Posterior cingulate gyrus (tissue), 11 donors: ENCODE data around the gene STT3B.
"Not testable (repeated sequence)": the region's sequence is repeated elsewhere in the genome, so short reads cannot be mapped to it uniquely, and the experiment has no call there.

ENCODE experiments used
- DNase-seq, 10 donors: peaks; one replicate each; pipeline versions ENCODE4 v3.0.0 to v3.0.0-alpha.2; 2020 to 2021; ENCODE audit warnings: mixed read lengths in 3 of 10
- intact Hi-C: fragments of 100-400 bp; cut with DNase I; formaldehyde crosslinking; loops from one replicate; pipeline ENCODE4 v1.15.1; 2023

STT3B gene

DNA sequence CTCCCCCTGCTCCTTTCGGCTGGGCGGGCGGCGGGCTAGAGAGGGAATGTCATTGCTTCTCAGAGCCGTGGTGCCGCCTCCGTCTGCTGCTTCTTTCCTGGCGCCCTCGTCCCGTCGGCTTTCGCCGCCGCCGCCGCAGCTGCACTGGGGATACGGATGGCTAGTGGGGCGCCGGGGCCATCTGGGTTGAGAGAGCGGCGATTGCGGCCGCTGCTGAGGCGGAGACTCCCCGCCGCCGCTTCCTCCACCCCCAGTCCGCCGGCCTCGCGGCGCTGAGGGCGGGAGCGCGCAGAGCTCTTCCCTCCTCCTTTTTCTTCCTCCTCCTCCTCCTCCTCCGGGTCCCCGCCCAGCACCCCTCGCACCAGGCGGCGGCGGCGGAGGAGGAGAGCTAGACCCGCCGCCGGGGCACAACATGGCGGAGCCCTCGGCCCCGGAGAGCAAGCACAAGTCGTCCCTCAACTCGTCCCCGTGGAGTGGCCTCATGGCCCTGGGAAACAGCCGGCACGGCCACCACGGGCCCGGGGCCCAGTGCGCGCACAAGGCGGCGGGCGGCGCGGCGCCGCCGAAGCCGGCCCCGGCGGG, at the start of gene STT3B:
TSS of gene STT3B (plus strand) at position 339 of the 582 bp plus-strand sequence. CDS start at position 413, 74 bp downstream.
- intact Hi-C loops, result no loop called here
- peak in 4 of 10 donors; percentile 69 to 94 (median 74) for DNase-seq

DNA sequence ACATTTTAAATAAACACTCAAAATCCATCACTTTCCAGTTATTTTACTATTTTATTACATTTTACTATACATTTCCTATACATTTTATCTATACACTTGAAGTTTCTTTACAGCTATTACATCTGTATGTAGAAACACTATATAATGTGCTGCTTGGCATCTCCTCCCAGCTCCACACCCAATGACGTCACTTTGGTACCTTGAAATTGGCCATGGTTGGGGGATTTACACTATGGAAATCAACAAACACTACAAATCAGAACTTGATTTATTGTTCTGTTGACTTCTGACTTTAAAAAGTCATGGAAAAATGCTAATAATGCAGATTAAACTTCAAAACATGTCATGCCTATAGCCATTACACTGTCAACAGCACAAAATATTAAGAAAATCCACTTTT, 48.9 kb upstream of the STT3B start:
- no peak for DNase-seq
- intact Hi-C loops, result no loop called here

DNA sequence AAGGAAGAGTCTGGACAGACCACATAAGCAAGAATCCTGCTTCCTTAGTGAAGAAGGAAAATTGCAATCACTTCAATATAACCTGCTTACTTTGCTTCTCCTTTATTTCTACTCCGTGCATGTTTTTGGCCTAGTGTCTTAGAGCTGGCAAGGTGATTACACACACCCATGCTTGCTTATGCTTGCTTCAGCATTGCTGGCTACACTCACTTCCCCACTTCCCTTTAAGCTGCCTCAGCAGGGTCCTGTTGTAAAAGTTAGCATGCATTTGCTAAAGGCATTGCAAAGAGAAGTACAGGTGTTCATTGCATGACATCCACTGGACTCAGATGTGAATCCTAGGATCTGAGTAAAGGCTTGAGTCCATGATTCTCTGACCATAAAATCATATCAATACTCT, 47.5 kb upstream of the STT3B start:
- DNase-seq, result no peak
- intact Hi-C loops, result no loop called here

DNA sequence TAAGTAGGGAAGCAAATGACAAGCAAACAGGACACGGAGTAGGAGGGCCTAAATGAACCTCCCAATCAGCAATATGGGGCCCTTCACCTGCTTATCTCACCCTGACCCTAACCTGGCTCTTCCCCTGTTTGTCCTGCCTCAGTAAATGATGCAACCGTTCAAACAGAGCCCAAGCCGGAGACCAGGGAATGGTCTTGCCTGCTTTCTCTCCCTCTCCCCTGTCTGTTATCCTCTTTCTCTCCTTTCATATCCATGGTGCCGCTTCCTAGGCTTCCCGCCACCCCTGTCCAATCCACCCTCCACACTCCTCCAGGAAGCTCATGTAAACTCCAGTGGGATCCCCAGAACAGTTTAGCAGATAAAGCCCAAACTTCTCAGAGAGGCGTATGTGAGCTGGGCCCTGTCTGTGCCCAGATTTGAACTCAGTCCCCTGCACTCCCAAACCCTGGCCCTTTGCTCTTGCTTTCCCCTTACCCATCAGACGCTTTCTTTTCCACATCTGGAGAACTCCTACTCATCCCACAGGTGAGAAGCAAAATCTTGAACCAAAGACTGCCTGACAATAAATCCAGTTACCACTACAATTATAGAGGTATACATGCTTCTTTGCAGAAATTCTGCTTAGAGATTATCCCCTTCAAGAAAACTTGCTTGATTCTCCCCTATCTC, 45.7 kb upstream of the STT3B start:
- intact Hi-C loops, result no loop called here

DNA sequence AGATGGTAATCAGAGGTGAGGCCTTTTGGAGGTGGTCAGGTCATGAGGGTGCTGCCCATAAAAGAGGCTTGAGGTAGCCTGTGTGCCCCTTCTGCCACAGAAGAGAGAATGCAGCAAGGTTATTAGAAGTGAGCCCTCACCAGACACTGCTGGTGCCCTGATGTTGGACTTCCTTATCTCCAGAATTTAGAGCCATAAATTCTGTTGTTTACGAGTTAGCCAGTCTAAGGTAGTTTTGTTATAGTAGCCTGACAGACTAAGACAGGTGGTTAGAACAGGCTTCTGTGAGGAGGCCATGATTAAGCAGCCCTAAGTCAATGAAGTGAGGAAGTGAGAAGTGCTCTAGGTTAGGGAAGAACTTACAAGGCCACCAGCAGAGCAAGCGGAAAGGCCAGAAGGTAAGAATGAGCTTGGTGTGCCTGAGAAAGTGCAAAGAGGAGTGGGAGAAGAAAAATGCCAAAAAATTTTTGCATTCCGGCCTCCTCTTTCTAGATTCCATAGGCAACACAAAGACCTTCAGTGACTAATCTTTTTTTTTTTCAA, 44.2 kb upstream of the STT3B start:
- DNase-seq, result no peak
- intact Hi-C loops, result no loop called here

More for the DNA sequence above, 45.7 kb upstream of the STT3B start:
- no peak for DNase-seq

DNA sequence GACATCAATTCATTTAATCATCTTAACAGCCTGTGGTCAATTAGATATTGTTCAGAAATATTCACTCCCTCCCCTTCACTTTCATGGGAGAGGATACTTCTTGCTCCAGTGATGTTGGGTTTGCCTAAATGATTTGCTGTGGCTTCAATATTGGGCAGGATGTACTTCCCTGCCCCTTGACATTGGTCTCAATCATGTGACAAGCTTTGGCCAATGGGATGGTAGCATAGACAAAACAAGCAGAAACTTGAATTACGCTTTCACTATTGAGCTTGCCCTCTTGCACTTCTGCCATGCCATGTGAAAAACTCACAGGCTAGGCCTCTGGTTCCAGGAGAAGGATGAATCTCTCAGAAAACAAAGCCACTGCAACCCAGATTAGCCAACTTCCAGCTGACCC, 42.2 kb upstream of the STT3B start:
- no peak for DNase-seq
- intact Hi-C loops, result no loop called here

DNA sequence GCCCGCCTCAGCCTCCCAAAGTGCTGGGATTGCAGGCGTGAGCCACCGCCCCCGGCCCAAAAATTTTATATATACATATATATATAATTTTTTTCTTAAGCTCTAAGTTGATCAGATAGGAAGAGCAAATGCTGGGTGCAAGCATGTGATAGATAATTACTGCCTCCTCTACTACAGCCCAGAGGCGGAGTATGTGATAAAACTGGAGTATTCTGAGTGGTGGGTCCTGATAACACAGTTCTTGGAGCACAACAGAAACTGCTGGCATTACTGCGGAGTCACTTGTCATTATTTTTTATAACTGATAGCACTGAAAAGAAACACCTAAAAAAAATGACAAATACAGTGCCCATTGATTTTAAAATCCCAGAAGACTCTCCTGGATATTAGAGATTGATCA, 41.1 kb upstream of the STT3B start:
- no peak for DNase-seq
- intact Hi-C loops, result no loop called here

DNA sequence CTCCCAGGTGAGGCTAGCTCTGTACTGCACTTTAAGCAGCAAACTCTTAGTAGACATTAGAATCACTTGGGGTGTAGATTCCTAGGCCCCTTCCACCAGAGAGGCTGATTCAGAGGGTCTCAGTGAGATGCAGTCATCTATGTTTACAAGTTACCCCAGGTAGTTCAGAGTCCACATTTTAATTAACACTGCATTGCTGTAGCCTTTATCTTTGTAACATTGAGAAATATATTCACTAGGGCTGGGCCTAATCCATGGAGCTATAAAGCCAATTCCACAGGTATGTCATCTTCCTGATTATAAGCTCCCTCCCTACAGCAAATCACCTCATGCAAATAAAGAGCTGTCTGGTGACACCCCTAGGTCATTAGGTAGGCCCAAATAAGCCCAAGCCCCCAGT, 39.6 kb upstream of the STT3B start:
- no peak for DNase-seq
- intact Hi-C loops, result no loop called here

DNA sequence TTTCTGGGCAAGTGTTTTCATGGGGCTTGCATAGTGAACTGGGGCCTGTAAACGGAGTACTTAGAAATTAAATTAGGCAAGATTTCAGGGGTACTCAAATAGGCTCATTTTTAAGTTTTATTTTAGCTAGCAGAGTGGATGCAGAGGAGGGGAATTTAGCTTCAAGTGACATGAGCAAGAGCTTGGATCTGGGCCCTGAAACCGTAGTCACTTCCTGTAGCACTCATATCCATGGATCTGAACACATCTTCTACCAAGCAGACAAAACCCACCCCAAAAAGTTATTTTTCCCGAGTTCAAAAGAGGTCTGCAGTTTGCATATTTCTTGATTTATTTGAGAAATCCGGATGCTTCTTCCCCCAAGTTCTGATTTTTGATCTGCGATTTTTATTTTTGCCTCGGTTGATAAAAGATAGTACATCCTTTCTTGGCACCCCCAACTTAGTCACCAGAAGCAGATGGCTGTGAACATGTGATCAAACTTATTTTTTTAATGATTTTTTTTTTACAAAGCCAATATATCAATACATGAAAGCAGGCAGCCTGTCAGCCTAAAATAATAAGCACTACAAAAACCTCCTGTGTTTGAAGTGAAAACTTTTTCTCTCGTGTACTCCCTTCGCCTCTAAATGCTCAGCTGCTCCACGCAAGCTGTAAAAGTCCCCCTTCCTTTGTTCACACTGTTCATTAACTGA, 36.6 kb upstream of the STT3B start:
- DNase-seq, result no peak
- intact Hi-C loops, result no loop called here

DNA sequence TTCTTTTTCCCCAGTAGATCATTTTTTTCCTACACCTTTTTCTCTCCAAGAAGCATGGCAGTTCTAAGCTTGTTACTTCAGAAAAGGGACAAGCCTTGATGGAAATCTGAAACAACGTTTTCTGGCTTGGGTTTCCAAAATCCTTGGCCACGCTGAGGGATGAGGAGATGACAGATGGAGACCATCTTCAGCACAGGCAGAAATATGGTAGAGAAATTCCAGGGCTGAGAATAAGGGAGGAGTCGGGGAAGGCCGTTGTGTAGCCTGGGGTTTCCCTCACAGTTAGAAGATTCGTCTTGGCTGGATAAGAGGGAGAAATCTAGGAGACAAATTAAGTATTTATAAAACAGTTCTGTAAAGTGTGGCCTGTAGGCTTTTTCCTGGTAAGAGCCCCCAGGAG, 33.9 kb upstream of the STT3B start:
- DNase-seq, result no peak
- intact Hi-C loops, result no loop called here

DNA sequence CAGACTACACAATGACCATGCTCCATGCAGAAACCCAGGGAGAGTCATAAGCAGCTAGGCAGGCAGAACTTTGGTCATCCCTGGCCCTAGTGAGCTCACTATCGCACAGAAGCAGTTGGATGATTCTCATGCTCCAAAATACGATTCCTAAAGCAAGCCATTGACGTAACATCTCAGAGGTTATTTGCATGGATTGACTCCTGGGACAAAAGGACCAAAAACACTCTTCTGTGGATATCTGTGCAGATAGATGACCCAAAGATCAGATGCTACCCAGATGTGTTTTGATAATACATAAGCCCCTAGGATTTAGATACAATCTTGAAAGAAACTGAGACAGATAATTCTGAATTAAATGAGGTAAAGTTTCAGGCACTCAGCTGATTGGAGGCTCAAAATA, 33.4 kb upstream of the STT3B start:
- intact Hi-C loops, result no loop called here
- no peak for DNase-seq

DNA sequence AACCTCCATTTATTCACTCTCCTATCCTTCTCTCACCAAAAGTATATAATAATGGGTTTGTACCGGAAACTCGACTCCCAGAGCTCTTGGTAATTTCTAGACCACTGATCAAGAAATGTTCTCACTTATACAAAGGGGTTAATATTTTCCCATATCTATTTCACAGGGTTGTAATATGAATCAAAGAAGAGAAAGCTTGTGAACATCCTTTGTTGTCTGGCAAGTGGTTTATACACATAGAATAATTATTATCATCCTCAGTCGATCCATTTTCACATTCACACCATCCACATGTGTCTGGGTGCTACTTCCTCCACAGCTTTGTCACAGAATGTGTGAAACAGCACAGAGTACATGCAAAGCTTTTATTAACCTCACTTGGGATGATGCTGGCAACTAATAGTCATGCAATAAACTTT, 29.9 kb upstream of the STT3B start:
- intact Hi-C loops, result no loop called here
- no peak for DNase-seq

DNA sequence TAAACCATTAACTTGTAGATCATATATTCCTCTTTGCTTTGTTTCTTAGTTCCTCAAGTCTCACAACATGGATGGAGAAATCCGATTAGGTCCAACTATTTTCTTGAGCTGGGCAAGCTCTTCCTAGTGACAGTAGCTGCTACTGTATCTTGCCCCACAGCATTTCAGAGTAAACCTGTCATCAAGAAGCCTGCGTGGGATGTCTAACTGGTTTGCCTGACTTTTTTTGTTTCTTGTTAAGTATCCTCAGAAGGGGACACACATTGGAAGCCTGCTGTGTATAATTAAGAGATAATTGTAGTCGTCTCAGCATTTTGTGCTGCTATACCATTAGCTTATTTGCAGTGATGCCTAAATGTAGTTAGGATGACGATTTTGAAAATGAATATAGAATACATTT, 29.3 kb upstream of the STT3B start:
- intact Hi-C loops, result no loop called here
- no peak for DNase-seq

DNA sequence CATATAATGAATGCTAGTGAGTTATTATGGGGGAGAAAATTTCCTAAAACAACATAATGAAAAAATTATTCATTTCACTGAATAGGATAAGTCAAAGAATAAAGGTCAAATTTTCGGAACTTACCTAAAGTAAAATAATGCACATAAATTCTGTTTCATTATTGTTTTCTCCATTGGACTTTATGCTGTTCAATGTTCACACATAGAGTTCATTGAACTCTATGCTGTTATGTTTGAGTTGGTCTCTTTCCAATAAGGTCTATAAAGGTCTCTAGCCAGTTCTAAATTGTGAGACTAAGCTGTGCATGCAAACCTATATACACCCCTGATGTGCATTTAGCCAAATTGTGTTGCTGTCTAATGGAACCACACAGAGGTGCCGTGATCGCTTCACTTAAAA, 28.5 kb upstream of the STT3B start:
- no peak for DNase-seq
- intact Hi-C loops, result no loop called here

DNA sequence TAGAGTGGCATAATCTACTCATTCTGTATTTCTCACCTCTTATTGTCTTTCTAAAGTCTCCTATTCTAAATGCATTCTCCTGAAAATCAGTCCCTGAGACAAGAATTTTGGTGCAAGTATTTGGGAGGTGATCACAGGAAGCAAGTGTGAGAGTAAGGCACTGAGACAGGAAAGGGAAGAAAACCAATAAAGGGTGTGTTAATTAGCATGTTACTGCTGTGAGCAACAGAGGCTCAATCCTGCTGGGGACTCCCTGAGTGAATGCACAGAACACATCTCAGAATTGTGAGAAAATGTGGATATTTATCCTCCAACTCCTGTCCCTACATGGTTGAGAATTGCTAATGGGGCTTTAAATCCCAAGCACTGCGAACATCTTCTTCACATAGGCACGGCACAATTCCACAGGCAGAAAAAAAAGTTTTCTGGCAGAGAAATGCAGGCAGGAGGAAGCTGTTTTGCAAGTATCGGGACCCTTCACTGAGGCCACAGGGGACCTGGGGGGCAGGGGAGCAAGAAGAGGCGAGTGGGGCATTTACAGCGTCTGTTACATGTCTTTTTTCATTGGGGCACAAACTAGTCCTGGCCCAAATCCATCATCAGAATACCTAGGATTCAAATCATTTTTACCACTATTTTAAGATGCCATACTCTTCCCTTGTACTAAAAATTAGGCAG, 27.2 kb upstream of the STT3B start:
- intact Hi-C loops, result no loop called here
- DNase-seq, result no peak

DNA sequence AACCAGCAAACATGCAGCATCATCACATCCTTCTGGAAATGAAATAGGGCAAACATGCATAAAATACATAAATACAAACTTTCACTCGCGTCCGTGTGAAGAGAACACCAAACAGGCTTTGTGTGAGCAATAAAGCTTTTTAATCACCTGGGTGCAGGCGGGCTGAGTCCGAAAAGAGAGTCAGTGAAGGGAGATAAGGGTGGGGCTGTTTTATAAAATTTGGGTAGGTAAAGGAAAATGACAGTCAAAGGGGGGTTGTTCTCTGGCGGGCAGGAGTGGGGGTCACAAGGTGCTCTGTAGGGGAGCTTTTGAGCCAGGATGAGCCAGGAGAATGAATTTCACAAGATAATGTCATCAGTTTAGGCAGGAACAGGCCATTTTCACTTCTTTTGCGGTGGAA, 26.2 kb upstream of the STT3B start:
- intact Hi-C loops, DNase-seq: not testable (repeated sequence)

DNA sequence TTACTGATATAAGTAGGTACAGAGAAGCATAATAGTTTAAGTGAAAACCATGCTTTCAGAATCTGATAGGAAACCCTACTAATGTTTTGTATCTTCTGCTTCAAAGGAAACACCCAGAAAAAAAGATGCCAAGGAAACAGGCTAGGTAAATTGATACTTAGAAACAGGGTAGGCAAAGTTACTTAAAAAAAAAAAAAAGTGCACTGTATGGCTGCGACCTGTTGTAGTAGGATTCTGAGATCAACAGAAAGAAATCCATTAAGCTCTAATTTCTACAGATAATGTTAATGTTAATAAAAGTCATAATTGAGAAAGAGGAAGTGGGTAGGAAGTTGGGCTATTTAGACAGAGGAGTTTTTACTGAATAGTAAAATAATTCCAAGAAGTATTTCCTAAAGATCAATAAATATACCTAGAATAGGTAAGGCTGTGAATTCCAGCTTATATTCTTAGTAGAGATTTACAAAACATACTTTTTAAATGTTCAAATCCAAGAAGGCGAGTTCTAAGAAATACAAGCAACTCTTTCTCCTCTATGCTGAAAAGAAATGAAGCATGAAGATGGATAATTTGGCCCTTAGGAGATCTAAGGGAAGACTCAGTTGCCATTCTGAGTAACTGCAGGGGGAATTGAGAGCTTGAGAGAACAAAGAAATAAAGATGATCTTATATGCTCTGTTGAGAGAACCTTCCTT, 24.1 kb upstream of the STT3B start:
- intact Hi-C loops, result no loop called here

DNA sequence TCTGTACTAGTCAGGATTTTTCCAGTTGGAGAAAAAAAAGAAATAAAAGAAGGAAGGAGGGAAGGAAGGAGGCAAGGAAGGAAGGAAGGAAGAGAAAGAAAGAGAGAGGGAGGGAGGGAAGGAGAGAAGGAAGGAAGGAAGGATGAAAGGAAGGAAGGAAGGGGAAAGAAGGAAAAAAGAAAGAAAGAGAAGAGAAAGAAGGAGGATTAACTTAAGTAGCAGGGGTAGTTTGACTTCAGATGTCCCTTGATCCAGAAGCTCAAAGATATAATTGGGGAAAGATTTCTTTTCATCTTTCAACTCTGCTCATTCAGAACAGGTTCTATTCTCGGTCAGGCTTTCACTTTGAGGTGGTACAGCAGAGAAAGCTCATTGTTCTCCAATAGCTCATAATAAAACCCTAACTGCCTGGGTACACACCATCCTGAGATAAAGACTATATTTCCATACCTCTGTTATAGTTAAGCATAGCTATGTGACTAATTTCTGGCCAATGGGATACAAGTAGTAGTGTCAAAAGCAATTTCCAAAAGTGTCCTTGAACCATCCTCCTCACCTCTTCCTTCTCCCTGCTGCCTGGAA, 23.5 kb upstream of the STT3B start:
- DNase-seq, result no peak
- intact Hi-C loops, result no loop called here

More for the DNA sequence above, 24.1 kb upstream of the STT3B start:
- DNase-seq, result no peak

DNA sequence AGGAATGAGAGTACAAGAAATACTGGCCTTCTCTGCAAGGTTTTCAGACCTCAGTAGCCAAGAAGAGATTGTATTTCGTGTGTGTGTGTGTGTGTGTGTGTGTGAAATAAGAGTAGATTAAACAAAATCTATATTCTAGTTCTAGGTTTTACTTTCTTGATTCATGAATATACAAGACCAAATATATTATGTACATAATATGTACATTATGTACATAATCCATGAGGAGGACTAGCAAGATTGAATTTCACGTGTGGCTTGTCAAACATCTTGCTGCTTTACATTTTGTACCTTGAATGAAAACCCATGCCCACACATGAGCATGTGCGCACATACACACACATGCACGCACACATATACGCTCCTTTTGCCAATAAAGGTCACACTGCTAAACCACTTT, 18.2 kb upstream of the STT3B start:
- intact Hi-C loops, result no loop called here
- no peak for DNase-seq
